Hematopoietic multipotent progenitor cell treated with erythropoietin and hydrocortisone succinate and interleukin-3 and kit ligand, for 4 days (in vitro differentiated cells): Measurements from ENCODE around the gene TRIM40.
A peak's percentile ranks its signal among the peaks of the same experiment; 100 is the strongest.
"Not testable (repeated sequence)": the region's sequence is repeated elsewhere in the genome, so short reads cannot be mapped to it uniquely, and the experiment has no call there.

Experiments
- DNase-seq: peaks from one replicate; pipeline ENCODE4 v3.0.0-alpha.2; 2015

Gene TRIM40

GRCh38 chr6:30165238-30165637 lies 29.3 kb downstream of the TRIM40 start:
- not testable (repeated sequence) for DNase-seq

GRCh38 chr6:30167101-30167500 lies 31.2 kb downstream of the TRIM40 start:
- DNase-seq, result no peak

- peak; percentile 40 for DNase-seq
These were observed 32.8 kb downstream of the TRIM40 start for GRCh38 chr6:30168741-30169140.

- DNase-seq, result peak; percentile 84
These were observed 34.0 kb downstream of the TRIM40 start for GRCh38 chr6:30169658-30170614.

GRCh38 chr6:30171677-30172471 lies 35.9 kb downstream of the TRIM40 start:
- DNase-seq, result peak; percentile 47

- no peak for DNase-seq
These were observed 36.7 kb downstream of the TRIM40 start for GRCh38 chr6:30172681-30173080.

GRCh38 chr6:30175765-30176164 lies 39.8 kb downstream of the TRIM40 start:
- DNase-seq, result no peak

- no peak for DNase-seq
These were observed 42.9 kb downstream of the TRIM40 start for GRCh38 chr6:30178837-30179236.

- DNase-seq, result no peak
These were observed 44.2 kb downstream of the TRIM40 start for GRCh38 chr6:30180145-30180544.

- no peak for DNase-seq
These were observed 48.6 kb downstream of the TRIM40 start for GRCh38 chr6:30184417-30185031.

GRCh38 chr6:30185846-30186484 lies 50.0 kb downstream of the TRIM40 start:
- no peak for DNase-seq

GRCh38 chr6:30188541-30188940 lies 52.6 kb downstream of the TRIM40 start:
- no peak for DNase-seq

- DNase-seq, result no peak
These were observed 56.1 kb downstream of the TRIM40 start for GRCh38 chr6:30192076-30192475.

GRCh38 chr6:30194797-30195690 lies 59.1 kb downstream of the TRIM40 start:
- DNase-seq, result no peak

GRCh38 chr6:30195951-30196350 lies 60.0 kb downstream of the TRIM40 start:
- no peak for DNase-seq

GRCh38 chr6:30196376-30196775 lies 60.4 kb downstream of the TRIM40 start:
- DNase-seq, result no peak
